Adipose tissue (tissue), 3 donors: ENCODE measurements around the gene CALB2. TPM values are rescaled to one million over a fixed set of nuclear protein-coding genes. Genes with fewer than 3 reads are reported as not detected.

Experiments
- H3K27ac ChIP-seq: one replicate; pipeline ENCODE4 v1.5.1; 2013; ENCODE audit warnings: low read depth, low read length
- WGBS, 3 donors: extraction: QIAGEN DNeasy Blood & Tissue Kit; methylation state at CpG; one replicate each; pipeline ENCODE4 v1.1.7; 2013; 5-methylcytosine and 5-hydroxymethylcytosine counted together
- polyA plus RNA-seq, 3 donors: library from polyadenylated mRNA; stranded (reverse); fragments of 200-250 nt; gene quantifications; one replicate each; pipeline ENCODE4 v1.2.3, GENCODE V29; 2013
- donor health status: healthy with polysubstance abuse.
- donor health status: Bipolar disorder and iron deficiency.
- donor health status: healthy.

The CALB2 gene
- polyA plus RNA-seq, 3 donors: 5.0 to 185 (median 40.5) TPM

GRCh38 chr16:71376465-71377157 is 18.1 kb downstream of the CALB2 start:
- no peak overlapping the region for H3K27ac ChIP-seq
- 71 to 87% (median 74%) methylated on average over 5 of the region's 5 CpGs for WGBS, 3 donors

- 88 to 93% (median 88%) methylated on average over 1 of the region's 1 CpG for WGBS, 3 donors
- no peak overlapping the region for H3K27ac ChIP-seq
Observed at GRCh38 chr16:71379711-71380110, 21.2 kb downstream of the CALB2 start.

- 61 to 81% (median 74%) methylated on average over 6 of the region's 6 CpGs for WGBS, 3 donors
- no peak overlapping the region for H3K27ac ChIP-seq
Observed at GRCh38 chr16:71380831-71381230, 22.3 kb downstream of the CALB2 start.

DNA sequence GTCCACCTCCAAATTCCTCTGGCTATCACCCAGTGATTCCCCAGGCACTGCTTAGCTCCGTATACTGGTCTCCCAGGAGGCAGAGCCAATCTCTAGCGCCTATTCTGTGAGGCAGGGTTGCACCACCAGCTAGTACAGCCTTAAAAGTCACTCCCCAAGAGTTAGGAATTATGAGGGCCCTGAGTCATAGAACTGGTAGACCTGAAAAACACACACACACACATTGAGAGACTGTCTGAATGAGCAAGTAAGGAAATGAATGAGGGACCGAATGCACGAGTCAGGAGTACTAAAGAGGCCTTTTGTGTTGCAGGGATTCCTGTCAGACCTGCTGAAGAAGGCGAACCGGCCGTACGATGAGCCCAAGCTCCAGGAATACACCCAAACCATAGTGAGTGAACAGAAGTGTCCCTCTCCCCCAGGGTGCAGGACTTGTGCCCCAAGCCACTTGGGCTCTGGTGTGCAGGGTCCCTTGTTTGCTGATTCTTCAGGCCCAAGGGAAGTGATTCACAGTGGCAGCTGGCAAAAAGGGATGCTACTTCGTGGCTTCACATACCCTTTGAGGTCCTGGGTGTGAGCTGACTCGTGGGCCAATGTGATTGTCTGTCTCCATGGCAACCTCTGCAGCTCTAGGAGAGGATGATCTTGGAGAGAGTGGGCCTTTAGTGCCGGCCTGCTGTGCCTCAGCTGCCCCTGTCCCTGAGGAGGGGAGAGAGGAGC is 24.7 kb downstream of the CALB2 start:
- H3K27ac ChIP-seq: no peak overlapping the region
- 58 to 65% (median 60%) methylated on average over 11 of the region's 11 CpGs for WGBS, 3 donors

GRCh38 chr16:71384073-71384724 is 25.7 kb downstream of the CALB2 start:
- WGBS, 3 donors: 50 to 66% (median 64%) methylated on average over 10 of the region's 10 CpGs

GRCh38 chr16:71387045-71387871 is 28.7 kb downstream of the CALB2 start:
- 12 to 21% (median 16%) methylated on average over 9 of the region's 9 CpGs for WGBS, 3 donors
- no peak overlapping the region for H3K27ac ChIP-seq

More at GRCh38 chr16:71384073-71384724, 25.7 kb downstream of the CALB2 start:
- H3K27ac ChIP-seq: no peak overlapping the region

DNA sequence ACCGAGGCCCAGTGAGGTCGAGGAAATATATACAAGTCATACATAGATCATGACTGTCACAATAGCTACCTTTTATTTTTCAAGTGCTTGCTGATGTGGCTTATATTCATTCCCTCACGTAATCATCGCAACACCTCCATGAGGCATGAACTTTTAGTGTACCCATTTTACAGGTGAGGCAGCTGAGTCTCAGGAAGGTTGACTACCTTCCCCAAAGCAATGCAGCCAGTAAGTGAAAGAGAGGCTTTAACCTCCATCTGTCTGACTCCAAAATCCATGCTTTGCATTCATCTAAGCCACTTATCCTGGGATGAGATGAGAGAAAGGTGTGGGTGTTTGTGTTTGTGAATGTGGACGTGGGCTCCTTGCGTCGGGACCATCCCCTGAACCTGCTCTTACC is 30.8 kb downstream of the CALB2 start:
- WGBS, 3 donors: 73 to 80% (median 80%) methylated on average over 7 of the region's 7 CpGs
- H3K27ac ChIP-seq: no peak overlapping the region

DNA sequence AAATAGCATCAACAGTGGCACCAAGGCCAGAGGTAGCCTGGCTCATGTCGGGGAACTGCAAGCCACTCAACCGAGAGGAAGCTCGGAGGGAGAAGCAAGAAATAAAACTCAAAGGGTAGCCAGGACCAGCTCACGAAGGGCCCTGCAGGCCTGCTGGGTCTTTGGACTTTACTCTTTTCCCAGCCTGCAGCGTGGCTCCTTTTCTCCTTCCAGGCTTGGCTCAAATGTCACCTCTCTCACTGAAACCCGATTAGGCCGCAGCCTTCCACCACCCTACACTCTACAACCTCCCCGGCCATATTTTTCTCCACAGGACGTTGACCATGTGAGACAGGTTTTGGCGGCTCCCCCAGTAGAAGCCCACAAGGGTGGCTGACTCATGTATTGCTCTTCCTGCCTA is 38.1 kb downstream of the CALB2 start:
- no peak overlapping the region for H3K27ac ChIP-seq
- WGBS, 3 donors: 56 to 74% (median 63%) methylated on average over 10 of the region's 10 CpGs

GRCh38 chr16:71399801-71400563 is 41.5 kb downstream of the CALB2 start:
- 68 to 81% (median 80%) methylated on average over 11 of the region's 11 CpGs for WGBS, 3 donors
- H3K27ac ChIP-seq: no peak overlapping the region

GRCh38 chr16:71402007-71402406 is 43.5 kb downstream of the CALB2 start:
- no peak overlapping the region for H3K27ac ChIP-seq
- WGBS, 3 donors: 46 to 72% (median 63%) methylated on average over 6 of the region's 6 CpGs

DNA sequence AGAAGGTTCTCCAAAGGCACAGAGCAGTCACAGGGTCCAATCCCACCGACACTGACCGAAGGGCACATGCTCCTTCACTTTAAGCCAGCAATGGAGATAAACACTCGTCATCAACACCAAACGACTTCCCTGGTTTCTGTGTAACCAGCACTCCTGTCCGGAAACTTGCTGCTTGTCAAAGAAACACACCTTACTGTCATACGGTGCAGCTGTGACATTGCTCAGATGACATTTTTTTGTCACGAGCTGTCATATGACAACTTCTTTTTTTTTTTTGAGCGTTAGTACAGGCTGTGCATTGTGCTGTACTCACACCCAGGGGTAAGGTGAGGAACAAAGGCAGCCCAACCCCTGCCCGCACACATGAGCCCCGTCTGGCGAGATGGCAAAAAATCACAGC is 44.2 kb downstream of the CALB2 start:
- 67 to 79% (median 78%) methylated on average over 11 of the region's 11 CpGs for WGBS, 3 donors
- no peak overlapping the region for H3K27ac ChIP-seq

GRCh38 chr16:71404364-71404763 is 45.8 kb downstream of the CALB2 start:
- H3K27ac ChIP-seq: no peak overlapping the region
- WGBS, 3 donors: 59 to 70% (median 69%) methylated on average over 4 of the region's 4 CpGs

GRCh38 chr16:71406316-71406715 is 47.8 kb downstream of the CALB2 start:
- no peak overlapping the region for H3K27ac ChIP-seq
- WGBS, 3 donors: 79 to 83% (median 82%) methylated on average over 5 of the region's 5 CpGs

DNA sequence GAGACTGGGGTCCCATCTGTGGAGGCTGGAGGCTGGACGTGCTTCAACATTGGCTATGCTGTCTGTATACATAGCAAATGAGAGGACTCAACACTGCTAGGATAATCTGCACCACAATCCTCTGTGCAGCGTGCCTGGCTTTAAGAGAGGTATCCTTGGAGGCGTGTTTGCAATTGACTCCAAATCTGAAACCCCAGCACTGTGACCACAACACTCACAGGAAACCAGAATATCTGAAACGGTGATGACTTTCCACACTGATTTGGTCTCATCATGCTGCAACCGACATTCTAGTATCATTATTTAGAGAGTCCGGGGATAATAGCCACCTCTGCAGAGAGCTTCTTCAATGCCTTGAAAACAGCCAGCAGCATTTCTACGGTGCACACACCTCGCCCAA is 48.2 kb downstream of the CALB2 start:
- 48 to 67% (median 55%) methylated on average over 8 of the region's 8 CpGs for WGBS, 3 donors
- H3K27ac ChIP-seq: no peak overlapping the region

DNA sequence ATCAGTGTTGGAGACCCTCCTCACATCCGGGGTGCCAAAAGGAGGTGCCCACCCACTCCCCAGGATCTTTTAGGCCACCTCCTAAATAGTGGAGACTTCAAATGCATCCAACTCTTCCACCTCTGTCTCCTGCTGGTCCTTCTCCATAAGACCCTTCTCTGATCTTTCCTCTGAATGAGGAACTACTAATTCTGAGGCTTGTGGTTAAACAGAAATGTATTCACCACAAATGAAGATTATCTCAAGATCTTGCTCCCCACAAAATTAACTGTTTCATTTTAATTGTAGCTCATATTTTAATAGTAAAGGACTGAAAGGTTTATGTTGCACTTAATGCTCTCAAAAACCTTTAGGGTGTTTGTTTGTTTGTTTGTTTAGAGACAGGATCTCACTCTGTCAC is 49.2 kb downstream of the CALB2 start:
- no peak overlapping the region for H3K27ac ChIP-seq
- 61 to 72% (median 71%) methylated on average over 1 of the region's 1 CpG for WGBS, 3 donors

DNA sequence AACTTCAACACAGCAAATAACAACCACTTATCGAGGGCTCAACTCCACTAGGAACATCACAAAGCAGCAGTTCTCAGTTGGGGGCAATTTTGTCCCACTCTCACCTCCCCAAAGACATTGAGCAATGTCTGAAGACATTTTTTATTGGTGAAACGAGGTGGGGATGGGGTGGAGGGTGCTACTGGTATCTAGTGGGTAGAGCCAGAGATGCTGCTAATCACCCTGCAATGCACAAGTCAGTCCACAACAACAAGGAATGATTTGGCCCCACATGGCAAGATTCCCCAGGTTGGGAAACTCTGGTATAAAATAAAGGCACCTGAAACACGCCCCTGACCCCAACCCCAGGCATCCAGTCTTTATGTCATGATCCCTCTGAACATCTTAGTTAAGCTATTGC is 50.0 kb downstream of the CALB2 start:
- 33 to 43% (median 40%) methylated on average over 3 of the region's 3 CpGs for WGBS, 3 donors

DNA sequence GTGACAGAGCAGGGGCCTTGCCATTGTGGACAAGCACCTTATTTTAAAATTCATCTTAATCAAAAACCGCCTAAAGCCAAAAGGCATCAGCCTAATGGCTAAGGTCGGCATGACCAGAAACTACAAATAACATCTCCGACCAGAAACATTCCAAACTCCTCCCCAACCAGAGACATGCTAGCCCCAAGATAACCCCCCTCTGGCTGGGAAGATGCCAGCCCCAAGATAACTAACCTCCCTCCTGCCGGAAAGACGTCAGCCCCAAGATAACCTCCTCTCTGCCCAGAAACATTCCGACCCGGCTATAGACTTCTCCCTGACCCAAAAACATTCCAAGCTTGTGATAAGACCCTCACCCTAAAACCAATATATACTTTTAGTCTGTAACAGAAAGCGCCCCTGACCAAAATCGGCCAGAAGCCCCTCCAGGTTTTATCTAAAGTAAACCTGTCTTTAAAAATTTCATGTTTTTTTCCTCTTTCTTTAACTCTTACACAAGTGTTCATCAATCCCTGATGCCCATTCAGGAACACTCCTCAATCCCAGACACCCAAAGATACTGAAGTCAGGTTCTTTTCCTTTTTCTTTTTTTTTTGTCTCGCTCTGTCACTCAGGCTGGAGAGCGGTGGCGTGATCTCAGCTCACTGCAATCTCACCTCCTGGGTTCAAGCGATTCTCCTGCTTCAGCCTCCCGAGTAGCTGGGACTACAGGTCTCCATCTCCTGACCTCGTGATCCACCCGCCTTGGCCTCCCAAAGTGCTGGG is 50.7 kb downstream of the CALB2 start:
- 36 to 59% (median 52%) methylated on average over 16 of the region's 16 CpGs for WGBS, 3 donors
- H3K27ac ChIP-seq: no peak overlapping the region

More for the DNA sequence above, 50.0 kb downstream of the CALB2 start:
- no peak overlapping the region for H3K27ac ChIP-seq
